ENCODE data around the gene RRAD.

Gene RRAD

DNA sequence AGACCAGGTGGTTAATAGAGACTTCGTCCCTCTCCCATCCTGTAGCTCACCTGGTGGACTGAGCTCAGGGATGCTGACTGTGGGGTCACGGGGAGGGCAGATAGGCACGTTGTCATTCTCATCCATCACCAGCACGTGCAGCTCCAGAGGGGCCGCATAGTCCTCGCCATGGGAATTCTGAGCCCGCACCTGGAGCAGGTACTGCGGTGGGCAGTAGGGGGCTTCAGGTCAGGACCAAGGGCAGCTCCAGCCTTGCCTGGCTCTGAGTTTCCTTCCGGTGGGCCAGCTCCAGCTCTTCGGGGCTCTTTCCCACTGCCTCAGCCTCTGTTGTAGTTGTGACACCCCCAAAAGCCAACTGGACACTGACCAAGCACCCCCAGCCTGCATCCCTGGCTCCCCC lies 12.3 kb downstream of the RRAD start:
- H3K27me3 Mint-ChIP-seq (ENCODE audit: low read depth): peaks cover 32% of the 10 kb centered on the region
- H3K27ac Mint-ChIP-seq: no peak overlapping the region
- H3K9me3 Mint-ChIP-seq: no peaks in the 10 kb centered on the region
- no peaks in the 10 kb centered on the region for H3K4me1 Mint-ChIP-seq
- TF ChIP-seq, protein P1, sequence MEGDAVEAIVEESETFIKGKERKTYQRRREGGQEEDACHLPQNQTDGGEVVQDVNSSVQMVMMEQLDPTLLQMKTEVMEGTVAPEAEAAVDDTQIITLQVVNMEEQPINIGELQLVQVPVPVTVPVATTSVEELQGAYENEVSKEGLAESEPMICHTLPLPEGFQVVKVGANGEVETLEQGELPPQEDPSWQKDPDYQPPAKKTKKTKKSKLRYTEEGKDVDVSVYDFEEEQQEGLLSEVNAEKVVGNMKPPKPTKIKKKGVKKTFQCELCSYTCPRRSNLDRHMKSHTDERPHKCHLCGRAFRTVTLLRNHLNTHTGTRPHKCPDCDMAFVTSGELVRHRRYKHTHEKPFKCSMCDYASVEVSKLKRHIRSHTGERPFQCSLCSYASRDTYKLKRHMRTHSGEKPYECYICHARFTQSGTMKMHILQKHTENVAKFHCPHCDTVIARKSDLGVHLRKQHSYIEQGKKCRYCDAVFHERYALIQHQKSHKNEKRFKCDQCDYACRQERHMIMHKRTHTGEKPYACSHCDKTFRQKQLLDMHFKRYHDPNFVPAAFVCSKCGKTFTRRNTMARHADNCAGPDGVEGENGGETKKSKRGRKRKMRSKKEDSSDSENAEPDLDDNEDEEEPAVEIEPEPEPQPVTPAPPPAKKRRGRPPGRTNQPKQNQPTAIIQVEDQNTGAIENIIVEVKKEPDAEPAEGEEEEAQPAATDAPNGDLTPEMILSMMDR (IDR thresholded peaks at IDR 0.05; ENCODE audit: unreplicated experiment in 3 of 3): no peak
- H3K36me3 Mint-ChIP-seq (ENCODE audit: low read depth): no peaks in the 10 kb centered on the region
- no peak overlapping the region for H3K4me3 Mint-ChIP-seq

DNA sequence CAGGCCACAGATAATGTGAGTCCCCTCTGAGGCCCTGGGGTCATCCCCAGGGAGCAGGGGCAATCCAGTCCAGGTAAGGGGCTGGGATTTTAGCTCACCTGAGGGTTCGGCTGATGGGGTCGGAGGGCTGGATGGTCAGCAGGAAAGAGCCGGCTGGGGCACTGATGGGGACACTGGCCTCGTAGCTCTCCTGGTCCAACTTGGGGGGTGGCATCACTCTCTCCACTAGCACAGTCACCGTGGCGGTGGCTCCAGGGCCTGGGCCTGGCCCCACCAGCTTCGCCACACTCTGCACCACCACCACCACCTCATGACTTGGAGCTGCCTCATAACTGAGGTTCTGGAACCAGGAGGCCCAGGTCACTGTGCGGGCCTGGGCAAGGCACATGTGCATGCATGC lies 13.5 kb downstream of the RRAD start:
- H3K4me1 Mint-ChIP-seq: no peaks in the 10 kb centered on the region

DNA sequence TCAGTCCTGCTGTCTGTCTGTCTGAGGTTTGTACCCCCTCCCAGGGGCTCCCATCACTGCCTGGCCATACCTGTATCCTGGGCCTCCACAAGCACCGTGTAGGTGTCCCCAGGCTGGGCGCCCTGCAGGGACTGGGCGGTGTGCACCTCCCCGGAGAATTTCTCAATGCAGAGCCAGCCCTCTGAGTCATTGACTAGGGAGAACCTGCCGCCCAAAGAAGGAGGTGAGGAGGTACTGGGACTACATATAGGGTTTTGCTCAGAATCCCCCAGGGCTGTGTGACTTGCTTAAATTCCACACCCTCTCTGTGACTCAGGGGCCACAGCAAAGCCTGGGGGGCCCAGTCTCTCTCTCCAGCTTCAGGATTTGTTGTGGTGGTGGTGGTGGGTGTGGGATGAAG lies 14.2 kb downstream of the RRAD start:
- H3K27me3 Mint-ChIP-seq (ENCODE audit: low read depth): peaks cover 27% of the 10 kb centered on the region
- H3K9me3 Mint-ChIP-seq: no peaks in the 10 kb centered on the region
- TF ChIP-seq, protein P1 (IDR thresholded peaks at IDR 0.05; ENCODE audit: unreplicated experiment in 3 of 3): no peak
- H3K4me1 Mint-ChIP-seq: peaks cover 5% of the 10 kb centered on the region
- no peak overlapping the region for H3K27ac Mint-ChIP-seq
- H3K36me3 Mint-ChIP-seq (ENCODE audit: low read depth): no peaks in the 10 kb centered on the region
- no peak overlapping the region for H3K4me3 Mint-ChIP-seq

More for the DNA sequence above, 13.5 kb downstream of the RRAD start:
- Mint-ChIP-seq H3K4me3 (no peak overlapping the region), H3K27me3 (ENCODE audit: low read depth) (peaks cover 32% of the 10 kb centered on the region), H3K27ac (no peak overlapping the region), H3K36me3 (ENCODE audit: low read depth) (no peaks in the 10 kb centered on the region), H3K9me3 (no peaks in the 10 kb centered on the region)
- TF ChIP-seq, protein P1 (IDR thresholded peaks at IDR 0.05; ENCODE audit: unreplicated experiment in 3 of 3): no peak

DNA sequence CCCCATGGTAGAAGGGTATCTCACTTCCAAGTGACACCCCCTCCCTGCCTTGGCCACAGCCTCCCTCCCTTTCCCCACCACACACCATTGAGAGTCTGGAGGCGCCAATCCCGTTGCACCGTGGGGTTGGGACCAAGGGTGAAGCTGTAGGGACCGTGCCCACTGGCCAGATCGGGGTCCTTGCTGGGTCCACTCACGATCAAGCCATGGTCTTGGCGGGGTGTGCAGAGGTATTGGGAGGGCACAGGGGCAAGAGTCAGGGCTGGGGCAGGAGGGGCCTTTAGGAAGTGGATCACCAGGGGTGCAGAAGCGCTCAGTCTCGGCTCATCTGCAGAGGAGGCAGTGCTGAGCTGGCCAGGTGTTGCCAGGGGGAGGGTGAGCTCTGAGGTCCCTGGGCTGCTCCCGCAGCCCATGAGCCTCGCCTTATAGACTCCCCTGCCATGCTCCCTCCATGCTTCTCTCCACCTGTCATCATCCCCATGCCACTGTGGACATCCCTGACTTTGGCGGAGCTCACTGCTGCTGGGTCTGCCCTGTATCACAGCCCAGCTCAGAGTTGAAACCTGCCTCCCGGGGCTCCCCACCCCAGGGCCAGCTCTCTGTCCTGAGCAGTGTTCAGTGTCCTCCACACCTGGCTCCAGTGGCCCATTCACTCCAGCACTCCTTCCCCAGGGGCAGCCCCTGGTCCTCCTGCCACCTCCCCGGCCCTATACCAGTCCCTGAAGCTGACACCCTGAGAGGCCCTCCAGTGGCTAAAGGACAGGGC lies 15.0 kb downstream of the RRAD start:
- Mint-ChIP-seq H3K27ac (no peak overlapping the region), H3K9me3 (no peaks in the 10 kb centered on the region), H3K4me3 (no peak overlapping the region), H3K27me3 (ENCODE audit: low read depth) (peaks cover 27% of the 10 kb centered on the region), H3K36me3 (ENCODE audit: low read depth) (no peaks in the 10 kb centered on the region), H3K4me1 (peaks cover 12% of the 10 kb centered on the region)
- TF ChIP-seq, protein P1 (IDR thresholded peaks at IDR 0.05; ENCODE audit: unreplicated experiment in 3 of 3): no peak

DNA sequence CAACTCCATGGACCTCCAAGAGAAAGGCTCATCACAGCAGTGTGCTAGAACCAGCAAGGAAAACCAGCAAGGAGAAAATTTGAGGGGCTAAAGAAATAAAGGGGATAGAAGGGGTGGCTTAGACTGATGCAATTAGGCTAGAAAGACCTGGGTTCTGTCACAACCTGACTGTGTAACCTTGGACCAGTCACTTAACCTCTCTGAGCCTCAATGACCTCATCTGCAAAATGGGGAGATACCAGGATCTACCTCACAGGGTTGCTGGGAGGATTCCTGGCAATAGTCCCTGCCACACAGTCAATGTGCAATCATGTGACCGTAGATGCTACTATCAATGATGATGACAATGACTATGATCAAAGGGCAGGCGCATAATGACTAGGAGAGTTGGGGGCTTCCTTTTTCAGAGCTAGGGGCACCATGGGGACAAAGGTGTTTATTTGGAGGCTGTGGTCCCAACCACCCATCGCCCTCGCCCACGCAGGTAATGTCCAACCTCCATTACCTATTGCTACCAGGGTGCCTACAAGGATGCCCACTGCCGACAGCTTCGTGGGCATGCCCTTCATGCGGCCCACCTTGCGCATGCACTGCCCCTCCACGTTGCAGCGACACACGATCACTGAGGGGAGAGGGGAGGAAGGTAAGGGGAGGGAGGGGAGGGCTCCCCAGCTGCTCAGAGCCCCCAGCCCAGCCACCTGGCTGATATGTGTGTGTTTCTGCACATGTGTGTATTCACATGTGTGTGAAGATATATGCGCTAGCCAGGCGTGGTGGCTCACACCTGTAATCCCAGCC lies 16.4 kb downstream of the RRAD start:
- Mint-ChIP-seq H3K9me3 (no peaks in the 10 kb centered on the region), H3K27me3 (ENCODE audit: low read depth) (peaks cover 17% of the 10 kb centered on the region), H3K36me3 (ENCODE audit: low read depth) (no peaks in the 10 kb centered on the region), H3K4me1 (peaks cover 20% of the 10 kb centered on the region), H3K27ac (no peak overlapping the region), H3K4me3 (no peak overlapping the region)
- TF ChIP-seq, protein P1 (IDR thresholded peaks at IDR 0.05; ENCODE audit: unreplicated experiment in 3 of 3): no peak
